CD4-positive, alpha-beta T cell treated with Interleukin-4 for 4 hours (primary cell): ENCODE data around the gene DUS1L.
A peak's percentile ranks its signal among the peaks of the same experiment; 100 is the strongest.

Source experiments
- DNase-seq: peaks from one replicate; pipeline ENCODE4 v3.0.0-alpha.2; 2020

The DUS1L gene

GRCh38 chr17:82100502-82101298, 35.1 kb upstream of the DUS1L start:
- no peak for DNase-seq

GRCh38 chr17:82098939-82099763, 33.5 kb upstream of the DUS1L start:
- no peak for DNase-seq

GRCh38 chr17:82098169-82098938, 32.8 kb upstream of the DUS1L start, which contains the start of gene FASN:
Gene FASN (minus strand): TSS chr17:82098236. CDS start chr17:82096445, 1,791 bp downstream.
- peak; percentile 94 for DNase-seq

GRCh38 chr17:82097919-82098168, 32.2 kb upstream of the DUS1L start:
- DNase-seq = no peak

- DNase-seq = no peak
Observed at GRCh38 chr17:82097184-82097918, 31.7 kb upstream of the DUS1L start.

GRCh38 chr17:82096709-82097183, 31.1 kb upstream of the DUS1L start:
- DNase-seq = no peak

GRCh38 chr17:82095777-82096708, 30.4 kb upstream of the DUS1L start:
- DNase-seq = no peak

GRCh38 chr17:82094931-82095776, 29.6 kb upstream of the DUS1L start:
- DNase-seq = no peak

GRCh38 chr17:82092995-82093751, 27.6 kb upstream of the DUS1L start:
- no peak for DNase-seq

- no peak for DNase-seq
Observed at GRCh38 chr17:82092628-82092994, 27.0 kb upstream of the DUS1L start.

- DNase-seq = no peak
Observed at GRCh38 chr17:82092094-82092586, 26.5 kb upstream of the DUS1L start.

GRCh38 chr17:82091264-82092066, 25.9 kb upstream of the DUS1L start:
- no peak for DNase-seq

GRCh38 chr17:82090549-82091263, 25.1 kb upstream of the DUS1L start:
- no peak for DNase-seq

GRCh38 chr17:82089723-82090548, 24.3 kb upstream of the DUS1L start:
- DNase-seq = no peak

GRCh38 chr17:82088838-82089722, 23.5 kb upstream of the DUS1L start:
- no peak for DNase-seq
